Glomerular visceral epithelial cell (primary cell): Measurements from ENCODE around the gene TMEM198.

ENCODE experiments used
- DNase-seq: peaks from one replicate; pipeline ENCODE4 v3.0.0-alpha.2; 2016; ENCODE audit errors: extremely low spot score

The TMEM198 gene

GRCh38 chr2:219545295-219545942 lies 1.6 kb downstream of the TMEM198 start:
- DNase-seq: no peak

GRCh38 chr2:219545943-219546352 lies 2.1 kb downstream of the TMEM198 start:
- DNase-seq: no peak

- no peak for DNase-seq
These were observed 3.8 kb downstream of the TMEM198 start for GRCh38 chr2:219547621-219548020.

- DNase-seq: no peak
These were observed 5.2 kb downstream of the TMEM198 start for GRCh38 chr2:219548990-219549389.

- no peak for DNase-seq
These were observed 5.8 kb downstream of the TMEM198 start for GRCh38 chr2:219549619-219550018.

- no peak for DNase-seq
These were observed 7.9 kb downstream of the TMEM198 start for GRCh38 chr2:219551441-219552381.

GRCh38 chr2:219552382-219553167 lies 8.7 kb downstream of the TMEM198 start:
- DNase-seq: peak; percentile 84

- no peak for DNase-seq
These were observed 9.3 kb downstream of the TMEM198 start for GRCh38 chr2:219553168-219553417.

- DNase-seq: no peak
These were observed 9.7 kb downstream of the TMEM198 start for GRCh38 chr2:219553463-219553963.

GRCh38 chr2:219554350-219554749 lies 10.5 kb downstream of the TMEM198 start:
- no peak for DNase-seq

GRCh38 chr2:219555956-219556355 lies 12.1 kb downstream of the TMEM198 start:
- DNase-seq: no peak

GRCh38 chr2:219556413-219556812 lies 12.6 kb downstream of the TMEM198 start:
- DNase-seq: no peak

GRCh38 chr2:219557320-219557719 lies 13.5 kb downstream of the TMEM198 start:
- DNase-seq: no peak

- no peak for DNase-seq
These were observed 14.3 kb downstream of the TMEM198 start for GRCh38 chr2:219557791-219558785.

- DNase-seq: no peak
These were observed 15.5 kb downstream of the TMEM198 start for GRCh38 chr2:219559156-219559915.

- DNase-seq: peak; percentile 45
These were observed 16.4 kb downstream of the TMEM198 start for GRCh38 chr2:219560037-219560892.

- DNase-seq: no peak
These were observed 17.0 kb downstream of the TMEM198 start for GRCh38 chr2:219560893-219561178.

GRCh38 chr2:219561179-219562048 lies 17.6 kb downstream of the TMEM198 start:
- no peak for DNase-seq
